ENCODE measurements around the gene HNRNPA3.

Gene HNRNPA3

DNA sequence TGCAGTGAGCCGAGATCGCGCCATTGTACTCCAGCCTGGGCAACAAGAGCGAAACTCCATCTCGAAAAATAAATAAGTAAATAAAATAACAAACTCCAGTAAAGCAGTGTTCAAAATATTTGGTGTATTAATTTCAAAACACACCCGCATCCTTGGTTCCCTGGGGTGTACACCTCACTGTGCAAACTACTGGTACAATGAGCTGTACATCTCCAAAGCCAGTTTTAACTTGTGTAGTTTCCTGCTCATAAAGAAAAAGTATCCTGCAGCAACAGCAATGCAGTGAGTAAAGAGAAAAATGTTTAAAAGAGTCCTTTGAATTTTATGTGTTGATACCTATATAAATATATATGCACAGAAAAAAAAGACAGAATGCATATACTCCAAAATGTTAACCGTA, 56.3 kb downstream of the HNRNPA3 start:
- no peak for TF ChIP-seq YY1 (IDR thresholded peaks at IDR 0.05; ENCODE audit: low read depth)
- TF ChIP-seq, protein P1, sequence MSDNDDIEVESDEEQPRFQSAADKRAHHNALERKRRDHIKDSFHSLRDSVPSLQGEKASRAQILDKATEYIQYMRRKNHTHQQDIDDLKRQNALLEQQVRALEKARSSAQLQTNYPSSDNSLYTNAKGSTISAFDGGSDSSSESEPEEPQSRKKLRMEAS (IDR thresholded peaks at IDR 0.05) = no peak
- TF ChIP-seq, protein P2, sequence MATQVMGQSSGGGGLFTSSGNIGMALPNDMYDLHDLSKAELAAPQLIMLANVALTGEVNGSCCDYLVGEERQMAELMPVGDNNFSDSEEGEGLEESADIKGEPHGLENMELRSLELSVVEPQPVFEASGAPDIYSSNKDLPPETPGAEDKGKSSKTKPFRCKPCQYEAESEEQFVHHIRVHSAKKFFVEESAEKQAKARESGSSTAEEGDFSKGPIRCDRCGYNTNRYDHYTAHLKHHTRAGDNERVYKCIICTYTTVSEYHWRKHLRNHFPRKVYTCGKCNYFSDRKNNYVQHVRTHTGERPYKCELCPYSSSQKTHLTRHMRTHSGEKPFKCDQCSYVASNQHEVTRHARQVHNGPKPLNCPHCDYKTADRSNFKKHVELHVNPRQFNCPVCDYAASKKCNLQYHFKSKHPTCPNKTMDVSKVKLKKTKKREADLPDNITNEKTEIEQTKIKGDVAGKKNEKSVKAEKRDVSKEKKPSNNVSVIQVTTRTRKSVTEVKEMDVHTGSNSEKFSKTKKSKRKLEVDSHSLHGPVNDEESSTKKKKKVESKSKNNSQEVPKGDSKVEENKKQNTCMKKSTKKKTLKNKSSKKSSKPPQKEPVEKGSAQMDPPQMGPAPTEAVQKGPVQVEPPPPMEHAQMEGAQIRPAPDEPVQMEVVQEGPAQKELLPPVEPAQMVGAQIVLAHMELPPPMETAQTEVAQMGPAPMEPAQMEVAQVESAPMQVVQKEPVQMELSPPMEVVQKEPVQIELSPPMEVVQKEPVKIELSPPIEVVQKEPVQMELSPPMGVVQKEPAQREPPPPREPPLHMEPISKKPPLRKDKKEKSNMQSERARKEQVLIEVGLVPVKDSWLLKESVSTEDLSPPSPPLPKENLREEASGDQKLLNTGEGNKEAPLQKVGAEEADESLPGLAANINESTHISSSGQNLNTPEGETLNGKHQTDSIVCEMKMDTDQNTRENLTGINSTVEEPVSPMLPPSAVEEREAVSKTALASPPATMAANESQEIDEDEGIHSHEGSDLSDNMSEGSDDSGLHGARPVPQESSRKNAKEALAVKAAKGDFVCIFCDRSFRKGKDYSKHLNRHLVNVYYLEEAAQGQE (IDR thresholded peaks at IDR 0.05; ENCODE audit: low read depth) = no peak
- no peak for TF ChIP-seq TCF12 (IDR thresholded peaks at IDR 0.05; ENCODE audit: low read depth)
- TF ChIP-seq CEBPB (IDR thresholded peaks at IDR 0.05) = no peak
- no peak for TF ChIP-seq TEAD4 (IDR thresholded peaks at IDR 0.05)
- TF ChIP-seq EP300 (IDR thresholded peaks at IDR 0.05; ENCODE audit: borderline replicate concordance) = no peak
- no peak for TF ChIP-seq ZBTB7A (IDR thresholded peaks at IDR 0.05; ENCODE audit: low read depth)
- TF ChIP-seq RAD21 (IDR thresholded peaks at IDR 0.05; ENCODE audit: low read depth) = no peak
- no peak for TF ChIP-seq NFIC (IDR thresholded peaks at IDR 0.05)
- TF ChIP-seq, protein P3, sequence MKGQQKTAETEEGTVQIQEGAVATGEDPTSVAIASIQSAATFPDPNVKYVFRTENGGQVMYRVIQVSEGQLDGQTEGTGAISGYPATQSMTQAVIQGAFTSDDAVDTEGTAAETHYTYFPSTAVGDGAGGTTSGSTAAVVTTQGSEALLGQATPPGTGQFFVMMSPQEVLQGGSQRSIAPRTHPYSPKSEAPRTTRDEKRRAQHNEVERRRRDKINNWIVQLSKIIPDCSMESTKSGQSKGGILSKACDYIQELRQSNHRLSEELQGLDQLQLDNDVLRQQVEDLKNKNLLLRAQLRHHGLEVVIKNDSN (IDR thresholded peaks at IDR 0.05) = no peak
- no peak for TF ChIP-seq EGR1 (IDR thresholded peaks at IDR 0.05)
- no peak for TF ChIP-seq TAF1 (IDR thresholded peaks at IDR 0.05; ENCODE audit: low read depth)
- TF ChIP-seq CREB1 (IDR thresholded peaks at IDR 0.05; ENCODE audit: low read depth) = no peak
- TF ChIP-seq FOXM1 (IDR thresholded peaks at IDR 0.05; ENCODE audit: borderline replicate concordance, low read depth) = no peak

DNA sequence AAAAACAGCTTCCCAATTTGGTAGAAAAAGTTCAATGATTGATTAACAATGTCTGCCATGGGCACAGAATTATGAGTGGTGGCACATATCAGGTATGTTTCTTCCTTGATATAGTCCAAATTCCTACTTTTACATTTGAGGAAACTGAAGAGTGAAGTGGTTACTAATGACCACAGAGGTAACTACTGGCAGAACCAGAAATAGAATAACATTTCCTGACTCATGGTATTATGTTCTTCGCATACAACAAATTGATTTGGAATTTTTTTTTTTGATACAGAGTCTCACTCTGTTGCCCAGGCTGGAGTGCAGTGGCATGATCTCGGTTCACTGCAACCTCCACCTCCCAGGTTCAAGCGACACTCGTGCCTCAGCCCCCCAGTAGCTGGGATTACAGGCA, 57.9 kb downstream of the HNRNPA3 start:
- TF ChIP-seq EP300 (IDR thresholded peaks at IDR 0.05; ENCODE audit: borderline replicate concordance) (no peak), CREB1 (IDR thresholded peaks at IDR 0.05; ENCODE audit: low read depth) (no peak), ZBTB7A (IDR thresholded peaks at IDR 0.05; ENCODE audit: low read depth) (no peak), YY1 (IDR thresholded peaks at IDR 0.05; ENCODE audit: low read depth) (no peak), EGR1 (IDR thresholded peaks at IDR 0.05) (no peak), FOXM1 (IDR thresholded peaks at IDR 0.05; ENCODE audit: borderline replicate concordance, low read depth) (no peak)
- TF ChIP-seq, protein P1 (IDR thresholded peaks at IDR 0.05) = no peak
- TF ChIP-seq, protein P2 (IDR thresholded peaks at IDR 0.05; ENCODE audit: low read depth) = no peak
- TF ChIP-seq, protein P3 (IDR thresholded peaks at IDR 0.05) = no peak

DNA sequence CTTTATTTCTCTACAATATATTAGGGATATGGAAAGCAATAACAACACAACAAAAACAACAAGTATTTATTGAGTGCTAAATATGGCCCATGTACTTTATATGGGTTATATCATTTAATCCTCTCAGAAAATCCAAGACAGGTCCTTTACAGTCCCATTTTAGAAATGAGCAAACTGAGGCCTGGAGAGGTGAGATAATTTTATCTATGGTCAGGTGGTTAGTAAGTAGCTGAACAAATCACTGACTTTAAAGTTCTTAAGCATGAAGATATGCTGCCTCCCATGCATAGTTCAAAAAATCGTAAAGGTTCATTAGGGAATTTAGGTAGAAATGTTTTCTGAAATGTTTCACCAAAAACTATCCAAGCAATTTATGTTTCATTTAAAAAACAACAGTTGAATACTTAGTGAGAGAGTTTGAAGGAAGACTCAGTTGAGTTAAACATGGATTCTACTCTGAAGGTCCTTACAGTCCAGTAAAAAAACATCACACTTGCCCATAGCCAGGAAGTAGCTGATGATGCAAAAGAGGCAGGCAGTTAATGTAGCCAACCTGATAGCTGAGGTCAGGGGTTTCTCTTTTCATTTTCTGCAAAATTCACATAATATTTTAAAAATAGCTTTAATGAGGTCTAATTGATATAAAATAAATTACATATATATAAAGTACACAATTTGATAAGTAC, 59.5 kb downstream of the HNRNPA3 start:
- TF ChIP-seq EGR1 (IDR thresholded peaks at IDR 0.05) (no peak), TEAD4 (IDR thresholded peaks at IDR 0.05) (no peak), NFIC (IDR thresholded peaks at IDR 0.05) (no peak), FOXM1 (IDR thresholded peaks at IDR 0.05; ENCODE audit: borderline replicate concordance, low read depth) (no peak), RAD21 (IDR thresholded peaks at IDR 0.05; ENCODE audit: low read depth) (no peak), TAF1 (IDR thresholded peaks at IDR 0.05; ENCODE audit: low read depth) (no peak), YY1 (IDR thresholded peaks at IDR 0.05; ENCODE audit: low read depth) (no peak), EP300 (IDR thresholded peaks at IDR 0.05; ENCODE audit: borderline replicate concordance) (no peak), CREB1 (IDR thresholded peaks at IDR 0.05; ENCODE audit: low read depth) (no peak), CEBPB (IDR thresholded peaks at IDR 0.05) (no peak), TCF12 (IDR thresholded peaks at IDR 0.05; ENCODE audit: low read depth) (no peak), ZBTB7A (IDR thresholded peaks at IDR 0.05; ENCODE audit: low read depth) (no peak)
- TF ChIP-seq, protein P2 (IDR thresholded peaks at IDR 0.05; ENCODE audit: low read depth) = no peak
- TF ChIP-seq, protein P1 (IDR thresholded peaks at IDR 0.05) = no peak
- TF ChIP-seq, protein P3 (IDR thresholded peaks at IDR 0.05) = no peak
